Measurements from ENCODE around the gene USP20. TPM values are rescaled to one million over a fixed set of nuclear protein-coding genes. Genes with fewer than 3 reads are reported as not detected.

Gene USP20
- total RNA-seq, 2 donors from 2014 or later: 50.1 to 52.5 TPM

- H3K9me3 Mint-ChIP-seq: no peaks in the 10 kb centered on the region
- H3K36me3 Mint-ChIP-seq (ENCODE audit: low read depth): peaks cover 84% of the 10 kb centered on the region
- H3K27me3 Mint-ChIP-seq: no peaks in the 10 kb centered on the region
- H3K4me1 Mint-ChIP-seq: peaks cover 36% of the 10 kb centered on the region
- H3K4me3 Mint-ChIP-seq: peak overlapping the region; percentile 96
- peak; percentile 5 for ATAC-seq (replicated peaks)
- peak overlapping the region; percentile 92 for H3K27ac Mint-ChIP-seq
Observed at GRCh38 chr9:129834489-129835127, 650 bp upstream of the USP20 start.

- peak overlapping the region; percentile 92 for H3K27ac Mint-ChIP-seq
- H3K4me3 Mint-ChIP-seq: peak overlapping the region; percentile 96
- no peaks in the 10 kb centered on the region for H3K9me3 Mint-ChIP-seq
- no peaks in the 10 kb centered on the region for H3K27me3 Mint-ChIP-seq
- peaks cover 72% of the 10 kb centered on the region for H3K36me3 Mint-ChIP-seq (ENCODE audit: low read depth)
- H3K4me1 Mint-ChIP-seq: peaks cover 36% of the 10 kb centered on the region
- ATAC-seq (replicated peaks): peak; percentile 7
Observed at GRCh38 chr9:129835860-129836223, 584 bp downstream of the USP20 start.

GRCh38 chr9:129836311-129837007 lies 1.2 kb downstream of the USP20 start:
- no peak for ATAC-seq (replicated peaks)
- Mint-ChIP-seq H3K36me3 (ENCODE audit: low read depth) (peaks cover 72% of the 10 kb centered on the region), H3K4me1 (peaks cover 41% of the 10 kb centered on the region), H3K27me3 (no peaks in the 10 kb centered on the region), H3K4me3 (peak overlapping the region; percentile 96), H3K27ac (peak overlapping the region; percentile 92), H3K9me3 (no peaks in the 10 kb centered on the region)

- H3K9me3 Mint-ChIP-seq: no peaks in the 10 kb centered on the region
- peak overlapping the region; percentile 92 for H3K27ac Mint-ChIP-seq
- H3K27me3 Mint-ChIP-seq: no peaks in the 10 kb centered on the region
- H3K36me3 Mint-ChIP-seq (ENCODE audit: low read depth): peaks cover 48% of the 10 kb centered on the region
- peaks cover 36% of the 10 kb centered on the region for H3K4me1 Mint-ChIP-seq
- peak; percentile 54 for ATAC-seq (replicated peaks)
- peak overlapping the region; percentile 96 for H3K4me3 Mint-ChIP-seq
Observed at GRCh38 chr9:129838707-129839259, 3.5 kb downstream of the USP20 start.

GRCh38 chr9:129839324-129840023 lies 4.2 kb downstream of the USP20 start:
- H3K4me3 Mint-ChIP-seq: peak overlapping the region; percentile 96
- no peaks in the 10 kb centered on the region for H3K9me3 Mint-ChIP-seq
- peaks cover 41% of the 10 kb centered on the region for H3K36me3 Mint-ChIP-seq (ENCODE audit: low read depth)
- H3K27me3 Mint-ChIP-seq: no peaks in the 10 kb centered on the region
- H3K27ac Mint-ChIP-seq: peak overlapping the region; percentile 92
- ATAC-seq (replicated peaks): no peak
- H3K4me1 Mint-ChIP-seq: peaks cover 32% of the 10 kb centered on the region

- H3K4me3 Mint-ChIP-seq: peak overlapping the region; percentile 96
- H3K36me3 Mint-ChIP-seq (ENCODE audit: low read depth): peaks cover 36% of the 10 kb centered on the region
Observed at GRCh38 chr9:129840034-129840433, 4.8 kb downstream of the USP20 start.

GRCh38 chr9:129841071-129841470 lies 5.8 kb downstream of the USP20 start:
- no peak for ATAC-seq (replicated peaks)
- peak overlapping the region; percentile 74 for H3K27ac Mint-ChIP-seq
- H3K36me3 Mint-ChIP-seq (ENCODE audit: low read depth): peaks cover 30% of the 10 kb centered on the region
- peak overlapping the region; percentile 27 for H3K4me3 Mint-ChIP-seq
- H3K27me3 Mint-ChIP-seq: no peaks in the 10 kb centered on the region
- peaks cover 32% of the 10 kb centered on the region for H3K4me1 Mint-ChIP-seq
- H3K9me3 Mint-ChIP-seq: no peaks in the 10 kb centered on the region

More at GRCh38 chr9:129840034-129840433, 4.8 kb downstream of the USP20 start:
- peaks cover 32% of the 10 kb centered on the region for H3K4me1 Mint-ChIP-seq
- H3K27me3 Mint-ChIP-seq: no peaks in the 10 kb centered on the region
- no peaks in the 10 kb centered on the region for H3K9me3 Mint-ChIP-seq
- no peak for ATAC-seq (replicated peaks)
- peak overlapping the region; percentile 92 for H3K27ac Mint-ChIP-seq

GRCh38 chr9:129845373-129845772 lies 10.1 kb downstream of the USP20 start:
- peak overlapping the region; percentile 81 for H3K27ac Mint-ChIP-seq
- ATAC-seq (replicated peaks): no peak
- H3K4me1 Mint-ChIP-seq: peaks cover 12% of the 10 kb centered on the region
- peaks cover 16% of the 10 kb centered on the region for H3K36me3 Mint-ChIP-seq (ENCODE audit: low read depth)
- H3K4me3 Mint-ChIP-seq: no peak overlapping the region
- no peaks in the 10 kb centered on the region for H3K27me3 Mint-ChIP-seq
- no peaks in the 10 kb centered on the region for H3K9me3 Mint-ChIP-seq

- ATAC-seq (replicated peaks): no peak
- Mint-ChIP-seq H3K27me3 (no peaks in the 10 kb centered on the region), H3K9me3 (no peaks in the 10 kb centered on the region), H3K4me3 (no peak overlapping the region), H3K27ac (peak overlapping the region; percentile 17), H3K4me1 (peaks cover 9% of the 10 kb centered on the region), H3K36me3 (ENCODE audit: low read depth) (peaks cover 44% of the 10 kb centered on the region)
Observed at GRCh38 chr9:129848712-129849441, 13.6 kb downstream of the USP20 start.

- H3K27ac Mint-ChIP-seq: peak overlapping the region; percentile 17
- ATAC-seq (replicated peaks): no peak
Observed at GRCh38 chr9:129849901-129850300, 14.6 kb downstream of the USP20 start.

GRCh38 chr9:129850821-129851550 lies 15.7 kb downstream of the USP20 start:
- no peaks in the 10 kb centered on the region for H3K9me3 Mint-ChIP-seq
- H3K36me3 Mint-ChIP-seq (ENCODE audit: low read depth): peaks cover 65% of the 10 kb centered on the region
- H3K4me3 Mint-ChIP-seq: no peak overlapping the region
- no peak for ATAC-seq (replicated peaks)
- peaks cover 19% of the 10 kb centered on the region for H3K4me1 Mint-ChIP-seq
- H3K27me3 Mint-ChIP-seq: no peaks in the 10 kb centered on the region
- peak overlapping the region; percentile 17 for H3K27ac Mint-ChIP-seq

More at GRCh38 chr9:129849901-129850300, 14.6 kb downstream of the USP20 start:
- H3K36me3 Mint-ChIP-seq (ENCODE audit: low read depth): peaks cover 55% of the 10 kb centered on the region
- H3K4me3 Mint-ChIP-seq: no peak overlapping the region
- no peaks in the 10 kb centered on the region for H3K9me3 Mint-ChIP-seq
- peaks cover 19% of the 10 kb centered on the region for H3K4me1 Mint-ChIP-seq
- H3K27me3 Mint-ChIP-seq: no peaks in the 10 kb centered on the region

- peaks cover 74% of the 10 kb centered on the region for H3K36me3 Mint-ChIP-seq (ENCODE audit: low read depth)
- peaks cover 19% of the 10 kb centered on the region for H3K4me1 Mint-ChIP-seq
- no peaks in the 10 kb centered on the region for H3K9me3 Mint-ChIP-seq
- no peak overlapping the region for H3K27ac Mint-ChIP-seq
- H3K4me3 Mint-ChIP-seq: no peak overlapping the region
- ATAC-seq (replicated peaks): no peak
- H3K27me3 Mint-ChIP-seq: no peaks in the 10 kb centered on the region
Observed at GRCh38 chr9:129851821-129852220, 16.6 kb downstream of the USP20 start.

- H3K27ac Mint-ChIP-seq: no peak overlapping the region
- no peaks in the 10 kb centered on the region for H3K27me3 Mint-ChIP-seq
- H3K36me3 Mint-ChIP-seq (ENCODE audit: low read depth): peaks cover 81% of the 10 kb centered on the region
- H3K4me1 Mint-ChIP-seq: peaks cover 19% of the 10 kb centered on the region
- no peak overlapping the region for H3K4me3 Mint-ChIP-seq
- H3K9me3 Mint-ChIP-seq: no peaks in the 10 kb centered on the region
- ATAC-seq (replicated peaks): no peak
Observed at GRCh38 chr9:129852579-129852978, 17.3 kb downstream of the USP20 start.

Measured in activated T-helper 17 cell treated with anti-CD3 and anti-CD28 coated beads, Interleukin-2, amount 50 U/mL, for 72 hours (primary cell).